GM10248 (cell line): ENCODE results near the gene ZBTB20.

Source experiments
- CTCF ChIA-PET: fragments of 300-600 bp; sonication (Branson Sonifier 250); formaldehyde crosslinking; extraction: SDS; loops from one replicate; lab custom pipeline; 2021; ENCODE audit warnings: antibody characterized with exemption; lab: Yijun Ruan, JAX
- POLR2A ChIA-PET: fragments of 350-650 bp; sonication (Branson Sonifier 250); formaldehyde crosslinking; extraction: SDS; loops from one replicate; lab custom pipeline; 2020; ENCODE audit warnings: antibody characterized with exemption; lab: Yijun Ruan, JAX
- DNase-seq: peaks from one replicate; pipeline ENCODE4 v3.0.0; 2012; ENCODE audit errors: extremely low spot score
- CTCF ChIP-seq: IDR thresholded peaks from 2 replicates; pipeline ENCODE4 v1.5.1; 2012; ENCODE audit warnings: mild to moderate bottlenecking, low read depth; ENCODE audit errors: extremely low read depth, missing control alignments, control extremely low read depth

Gene ZBTB20

GRCh38 chr3:114566162-114566755, 580.8 kb downstream of the ZBTB20 start:
- ChIA-PET POLR2A (no interaction called here), CTCF (interaction anchor here (2.9 kb wide), 1 partner anchor 12 kb away, joined by 8 read pairs; no protein-coding TSS in a partner anchor)
- peak; percentile 28 for DNase-seq
- TF ChIP-seq CTCF = no peak

- CTCF ChIA-PET = interaction anchor here (2.9 kb wide), 1 partner anchor 11 kb away, joined by 8 read pairs; no protein-coding TSS in a partner anchor
- POLR2A ChIA-PET = no interaction called here
- no peak for DNase-seq
- no peak for TF ChIP-seq CTCF
These were observed 581.9 kb downstream of the ZBTB20 start for GRCh38 chr3:114565216-114565615.

GRCh38 chr3:114563720-114564119, 583.4 kb downstream of the ZBTB20 start:
- ChIA-PET CTCF (no interaction called here), POLR2A (no interaction called here)
- no peak for TF ChIP-seq CTCF
- DNase-seq = no peak

- POLR2A ChIA-PET = no interaction called here
- CTCF ChIA-PET = interaction anchor here (2.1 kb wide), 1 partner anchor 11 kb away, joined by 6 read pairs; no protein-coding TSS in a partner anchor
- no peak for TF ChIP-seq CTCF
- DNase-seq = no peak
These were observed 584.5 kb downstream of the ZBTB20 start for GRCh38 chr3:114562557-114562956.

- DNase-seq = no peak
- ChIA-PET POLR2A (no interaction called here), CTCF (no interaction called here)
- TF ChIP-seq CTCF = no peak
These were observed 588.8 kb downstream of the ZBTB20 start for GRCh38 chr3:114558271-114558670.

GRCh38 chr3:114557791-114558190, 589.3 kb downstream of the ZBTB20 start:
- ChIA-PET POLR2A (no interaction called here), CTCF (interaction anchor here (1.2 kb wide), 1 partner anchor 406 kb away, joined by 3 read pairs; no protein-coding TSS in a partner anchor)
- no peak for TF ChIP-seq CTCF
- DNase-seq = no peak
